Effector memory CD4-positive, alpha-beta T cell (primary cell): ENCODE results near the gene FNDC3B.

ENCODE experiments used
- DNase-seq, 3 donors: peaks; one replicate each; pipeline ENCODE4 v3.0.0-alpha.2; 2020
- H3K27ac ChIP-seq: 2 replicates; pipeline ENCODE4 v1.7.0; 2013; ENCODE audit warnings: mild to moderate bottlenecking, low read length, moderate library complexity; ENCODE audit not compliant: insufficient read depth, poor library complexity, severe bottlenecking
- H3K27me3 ChIP-seq: replicated peaks from 2 replicates; pipeline ENCODE4 v1.7.0; 2013; ENCODE audit warnings: mild to moderate bottlenecking, low read length; ENCODE audit not compliant: insufficient read depth, control insufficient read depth, poor library complexity, severe bottlenecking
- H3K36me3 ChIP-seq: 2 replicates; pipeline ENCODE4 v1.7.0; 2013; ENCODE audit warnings: mild to moderate bottlenecking, low read length, moderate library complexity; ENCODE audit not compliant: control insufficient read depth, insufficient read depth
- H3K4me1 ChIP-seq: 2 replicates; pipeline ENCODE4 v1.7.0; 2013; ENCODE audit warnings: low read length, mild to moderate bottlenecking; ENCODE audit not compliant: control insufficient read depth, insufficient read depth, poor library complexity, severe bottlenecking
- H3K4me3 ChIP-seq: 2 replicates; pipeline ENCODE4 v1.7.0; 2013; ENCODE audit warnings: low read length, low read depth, mild to moderate bottlenecking; ENCODE audit not compliant: insufficient read depth, poor library complexity, severe bottlenecking
- H3K9me3 ChIP-seq: 2 replicates; pipeline ENCODE4 v1.7.0; 2013; ENCODE audit warnings: mild to moderate bottlenecking, low read length, moderate library complexity; ENCODE audit not compliant: control insufficient read depth

Gene FNDC3B

GRCh38 chr3:172029425-172030098 is 9.8 kb upstream of the FNDC3B start:
- H3K4me1 ChIP-seq: no peaks in the 10 kb centered on the region
- H3K4me3 ChIP-seq: no peak overlapping the region
- H3K27ac ChIP-seq: no peak overlapping the region
- no peaks in the 10 kb centered on the region for H3K9me3 ChIP-seq
- no peaks in the 10 kb centered on the region for H3K36me3 ChIP-seq
- DNase-seq: no peak
- H3K27me3 ChIP-seq: no peaks in the 10 kb centered on the region

- Histone ChIP-seq H3K36me3 (no peaks in the 10 kb centered on the region), H3K27me3 (no peaks in the 10 kb centered on the region), H3K9me3 (no peaks in the 10 kb centered on the region), H3K27ac (no peak overlapping the region), H3K4me1 (no peaks in the 10 kb centered on the region), H3K4me3 (no peak overlapping the region)
- DNase-seq: no peak
These were observed 9.2 kb upstream of the FNDC3B start for GRCh38 chr3:172030181-172030580.

- no peak overlapping the region for H3K27ac ChIP-seq
- no peak overlapping the region for H3K4me3 ChIP-seq
- DNase-seq: no peak
- no peaks in the 10 kb centered on the region for H3K36me3 ChIP-seq
- no peaks in the 10 kb centered on the region for H3K9me3 ChIP-seq
- H3K4me1 ChIP-seq: no peaks in the 10 kb centered on the region
- no peaks in the 10 kb centered on the region for H3K27me3 ChIP-seq
These were observed 7.4 kb upstream of the FNDC3B start for GRCh38 chr3:172031996-172032395.

DNA sequence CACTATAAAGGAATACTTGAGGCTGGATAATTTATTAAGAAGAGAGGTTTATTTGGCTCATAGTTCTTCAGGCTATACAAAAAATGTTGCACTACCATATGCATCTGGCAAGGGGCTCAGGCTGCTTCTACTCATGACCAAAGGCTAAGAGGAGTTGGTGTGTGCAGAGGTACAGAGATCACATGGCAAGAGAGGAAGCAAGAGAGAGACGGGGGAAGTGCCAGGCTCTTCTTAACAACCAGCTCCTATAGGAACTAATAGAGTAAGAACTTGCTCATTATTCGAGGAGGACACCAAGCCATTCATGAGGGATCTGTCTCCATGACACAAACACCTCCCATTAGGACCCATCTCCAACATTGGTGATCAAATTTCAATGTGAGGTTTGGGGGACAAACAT is 6.0 kb upstream of the FNDC3B start:
- H3K36me3 ChIP-seq: no peaks in the 10 kb centered on the region
- H3K4me3 ChIP-seq: no peak overlapping the region
- H3K9me3 ChIP-seq: no peaks in the 10 kb centered on the region
- H3K27ac ChIP-seq: no peak overlapping the region
- H3K27me3 ChIP-seq: no peaks in the 10 kb centered on the region
- no peak for DNase-seq
- H3K4me1 ChIP-seq: no peaks in the 10 kb centered on the region

DNA sequence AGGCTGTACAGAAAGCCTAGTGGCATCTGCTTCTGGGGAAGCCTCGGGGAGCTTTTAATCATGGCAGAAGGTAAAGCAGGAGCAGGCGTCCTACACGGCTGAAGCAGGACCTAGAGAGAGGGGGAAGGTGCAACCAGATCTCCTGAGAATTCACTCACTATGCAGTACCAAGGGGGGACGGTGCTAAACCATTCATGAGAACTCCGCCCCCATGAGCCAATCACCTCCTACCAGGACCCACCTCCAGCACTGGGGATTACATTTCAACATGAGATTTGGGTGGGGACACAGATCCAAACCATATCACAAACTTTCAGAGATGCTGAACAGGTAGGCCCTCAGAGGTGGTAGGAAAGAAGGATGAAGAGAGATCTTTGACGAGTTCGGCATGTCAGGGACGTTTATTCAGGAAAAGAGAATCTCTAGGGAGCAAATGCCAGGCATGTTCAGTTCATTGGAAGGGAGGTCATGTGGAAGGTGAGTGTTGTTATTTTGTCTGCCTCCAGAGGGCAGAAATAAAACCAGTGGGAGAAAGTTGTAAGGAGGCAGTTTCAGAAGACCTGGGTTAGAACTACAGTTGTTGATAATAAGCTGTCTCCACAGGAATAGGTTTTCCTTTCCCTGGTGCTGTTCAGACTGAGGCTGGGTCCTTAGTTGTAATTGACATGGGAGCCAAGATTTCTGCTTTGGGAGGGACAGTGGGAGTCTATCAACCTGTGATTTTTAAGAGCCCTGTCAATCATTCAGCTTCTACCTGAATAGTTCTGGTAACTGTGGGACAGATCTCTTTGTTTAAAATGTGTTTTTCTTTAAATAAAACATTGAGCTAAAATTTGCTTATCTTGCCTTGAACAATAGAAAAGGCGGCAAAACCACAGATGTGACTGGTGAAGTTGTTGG is 4.3 kb upstream of the FNDC3B start:
- Histone ChIP-seq H3K36me3 (no peaks in the 10 kb centered on the region), H3K27ac (no peak overlapping the region), H3K4me3 (no peak overlapping the region), H3K4me1 (no peaks in the 10 kb centered on the region), H3K27me3 (no peaks in the 10 kb centered on the region), H3K9me3 (no peaks in the 10 kb centered on the region)
- DNase-seq: no peak

DNA sequence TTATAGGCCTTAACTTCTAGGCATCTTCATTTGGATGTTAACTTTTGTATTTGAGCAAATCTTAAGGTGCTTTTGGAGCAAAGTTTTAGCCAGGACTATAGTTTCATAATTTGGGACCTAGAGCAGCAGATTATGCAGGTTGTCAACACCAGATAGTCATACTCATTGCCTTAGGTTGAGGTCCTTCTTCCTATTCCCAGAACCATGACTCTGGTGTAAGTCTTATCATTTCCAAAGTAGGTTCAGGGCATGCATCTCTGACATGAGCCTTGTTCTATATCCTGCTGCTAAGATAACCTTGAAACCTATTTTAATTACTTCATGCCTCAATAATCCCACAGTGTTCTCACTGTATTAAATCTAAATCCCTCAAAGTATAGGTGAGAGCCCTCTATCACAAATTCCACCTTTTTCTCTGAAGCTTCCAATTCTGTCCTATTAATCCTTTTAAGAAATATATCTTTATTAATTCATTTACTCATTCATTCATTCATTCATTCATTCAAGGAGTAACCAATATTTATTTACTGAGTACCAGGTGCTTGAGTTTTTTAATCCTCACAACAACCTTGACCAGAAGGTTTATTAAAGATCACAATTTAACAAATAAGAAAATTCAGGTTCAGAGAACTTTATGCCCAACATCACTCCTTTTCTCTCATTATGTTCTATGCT is 2.7 kb upstream of the FNDC3B start:
- Histone ChIP-seq H3K36me3 (no peaks in the 10 kb centered on the region), H3K27ac (no peak overlapping the region), H3K4me3 (no peak overlapping the region), H3K27me3 (no peaks in the 10 kb centered on the region), H3K9me3 (no peaks in the 10 kb centered on the region), H3K4me1 (no peaks in the 10 kb centered on the region)
- no peak for DNase-seq

DNA sequence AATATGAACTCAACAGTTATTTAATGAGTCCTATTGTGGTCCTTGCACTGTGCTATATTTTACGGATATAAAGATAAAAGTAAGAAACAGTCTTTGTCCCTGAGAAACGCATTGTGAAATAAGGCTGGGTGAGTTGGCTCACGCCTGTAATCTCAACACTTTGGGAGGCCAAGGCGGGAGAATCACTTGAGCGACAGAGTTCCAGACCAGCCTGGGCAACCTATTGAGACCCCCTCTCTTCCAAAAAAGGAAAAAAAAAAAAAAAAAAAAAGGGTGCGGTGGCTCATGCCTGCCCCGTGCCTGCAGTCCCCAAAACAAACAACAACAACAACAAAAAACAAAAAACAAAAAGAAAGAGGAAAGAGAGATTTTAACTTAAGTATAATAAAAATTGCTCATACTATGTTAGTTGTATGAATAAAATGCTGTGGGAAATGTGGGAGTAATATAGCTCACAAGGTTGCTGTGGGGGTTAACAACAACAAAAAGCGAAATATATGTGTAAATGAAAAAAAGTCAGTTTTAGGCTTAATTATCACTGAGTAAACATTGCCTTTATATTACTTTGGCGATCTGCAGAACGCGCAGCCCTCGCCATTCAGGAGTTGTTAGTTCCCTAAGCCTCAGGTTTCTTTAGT is 461 bp upstream of the FNDC3B start:
- Histone ChIP-seq H3K27me3 (no peaks in the 10 kb centered on the region), H3K27ac (peak overlapping the region; percentile 2), H3K9me3 (no peaks in the 10 kb centered on the region), H3K4me3 (peak overlapping the region; percentile 84), H3K4me1 (no peaks in the 10 kb centered on the region), H3K36me3 (no peaks in the 10 kb centered on the region)
- no peak for DNase-seq

GRCh38 chr3:172040078-172040980 is 951 bp downstream of the FNDC3B start:
- H3K4me1 ChIP-seq: no peaks in the 10 kb centered on the region
- no peaks in the 10 kb centered on the region for H3K27me3 ChIP-seq
- peak; percentile 15 to 31 (median 16) for DNase-seq
- H3K9me3 ChIP-seq: no peaks in the 10 kb centered on the region
- H3K4me3 ChIP-seq: peak overlapping the region; percentile 84
- H3K36me3 ChIP-seq: no peaks in the 10 kb centered on the region
- H3K27ac ChIP-seq: peak overlapping the region; percentile 93
